ENCODE data around the gene SAFB. TPM values are rescaled to one million over a fixed set of nuclear protein-coding genes. Genes with fewer than 3 reads are reported as not detected.

The SAFB gene
- polyA plus RNA-seq, 3 donors, result 12.2 to 76.6 (median 23.1) TPM

DNA sequence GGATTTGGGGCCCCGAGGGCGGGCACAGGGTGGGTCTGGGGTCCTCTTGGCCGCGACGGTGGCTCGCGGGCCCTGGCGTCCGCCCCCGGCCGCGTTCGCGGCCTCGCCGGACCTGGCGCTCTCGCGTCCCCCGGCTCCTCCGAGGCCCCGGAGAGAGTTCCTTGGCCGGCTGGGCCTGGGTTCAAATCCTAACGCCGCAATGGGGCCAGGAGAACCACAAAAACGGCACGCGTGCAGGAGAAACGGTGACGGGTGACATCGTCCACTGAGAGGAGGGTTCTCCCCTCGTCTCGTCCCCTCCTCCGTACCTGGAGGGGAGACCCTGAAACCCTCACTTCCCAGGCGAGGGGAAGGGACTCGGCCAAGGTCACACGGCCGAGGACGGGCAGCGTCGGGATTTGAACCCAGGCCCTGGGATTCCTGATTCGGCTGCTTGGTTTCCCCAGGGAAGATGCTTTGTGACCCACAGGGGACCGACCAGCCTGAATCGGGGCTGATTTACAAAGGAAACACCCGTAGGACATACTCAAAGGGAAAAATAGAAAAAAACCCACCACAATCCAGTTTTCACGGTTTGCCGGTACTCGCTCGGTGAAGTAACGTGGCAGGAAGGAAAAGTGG lies 624 bp downstream of the SAFB start:
- 0% methylated on average over 42 of the region's 50 CpGs for WGBS (ENCODE audit: insufficient coverage)
- Histone ChIP-seq H4K20me1 (ENCODE audit: insufficient read depth, low read length) (peaks cover 76% of the 10 kb centered on the region), H3K27ac (ENCODE audit: low read depth in 1 of 2, low read length in 2 of 2) (peak overlapping the region; percentile 88 to 92), H3K4me3 (replicated peaks in 1 of 3; ENCODE audit: low read depth in 2 of 3, low read length in 3 of 3) (peak overlapping the region; percentile 93 to 98 (median 96)), H3K9me3 (replicated peaks in 1 of 2; ENCODE audit: control insufficient read depth in 1 of 2, insufficient read depth in 1 of 2, low read length in 2 of 2) (no peaks in the 10 kb centered on the region), H3K79me2 (ENCODE audit: insufficient read depth, low read length) (peaks cover 97% of the 10 kb centered on the region), H3K27me3 (ENCODE audit: control insufficient read depth in 2 of 2, insufficient read depth in 2 of 2, low read length in 2 of 2) (no peaks in the 10 kb centered on the region), H3K4me2 (replicated peaks; ENCODE audit: extremely low read depth, low read length, poor library complexity, severe bottlenecking) (peak overlapping the region; percentile 97), H3K36me3 (replicated peaks in 1 of 2; ENCODE audit: control insufficient read depth in 1 of 2, insufficient read depth in 2 of 2, low read length in 2 of 2) (peaks cover 34 to 50% of the 10 kb centered on the region in 2 donors), H3K4me1 (ENCODE audit: control insufficient read depth in 1 of 2, insufficient read depth in 2 of 2, low read length in 2 of 2) (peaks cover 58 to 73% of the 10 kb centered on the region in 2 donors), H3K9ac (ENCODE audit: insufficient read depth, low read length, poor library complexity, severe bottlenecking) (peak overlapping the region; percentile 95), H2AFZ (ENCODE audit: insufficient read depth, low read depth, low read length, poor library complexity, severe bottlenecking) (peak overlapping the region; percentile 85)
- peak in 1 of 3 donors; percentile 23 for DNase-seq
- TF ChIP-seq, protein P1, sequence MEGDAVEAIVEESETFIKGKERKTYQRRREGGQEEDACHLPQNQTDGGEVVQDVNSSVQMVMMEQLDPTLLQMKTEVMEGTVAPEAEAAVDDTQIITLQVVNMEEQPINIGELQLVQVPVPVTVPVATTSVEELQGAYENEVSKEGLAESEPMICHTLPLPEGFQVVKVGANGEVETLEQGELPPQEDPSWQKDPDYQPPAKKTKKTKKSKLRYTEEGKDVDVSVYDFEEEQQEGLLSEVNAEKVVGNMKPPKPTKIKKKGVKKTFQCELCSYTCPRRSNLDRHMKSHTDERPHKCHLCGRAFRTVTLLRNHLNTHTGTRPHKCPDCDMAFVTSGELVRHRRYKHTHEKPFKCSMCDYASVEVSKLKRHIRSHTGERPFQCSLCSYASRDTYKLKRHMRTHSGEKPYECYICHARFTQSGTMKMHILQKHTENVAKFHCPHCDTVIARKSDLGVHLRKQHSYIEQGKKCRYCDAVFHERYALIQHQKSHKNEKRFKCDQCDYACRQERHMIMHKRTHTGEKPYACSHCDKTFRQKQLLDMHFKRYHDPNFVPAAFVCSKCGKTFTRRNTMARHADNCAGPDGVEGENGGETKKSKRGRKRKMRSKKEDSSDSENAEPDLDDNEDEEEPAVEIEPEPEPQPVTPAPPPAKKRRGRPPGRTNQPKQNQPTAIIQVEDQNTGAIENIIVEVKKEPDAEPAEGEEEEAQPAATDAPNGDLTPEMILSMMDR (IDR thresholded peaks at IDR 0.05), result no peak
- H3K9me3 Mint-ChIP-seq, result peaks cover 0 to 7% (median 0%) of the 10 kb centered on the region in 7 donors
- H3K27ac Mint-ChIP-seq, result peak overlapping the region; percentile 98 to 99 (median 99)
- H3K4me1 Mint-ChIP-seq, result peaks cover 66% of the 10 kb centered on the region
- H3K4me3 Mint-ChIP-seq, result peak overlapping the region; percentile 99
- peaks cover 48 to 58% of the 10 kb centered on the region in 2 donors for H3K36me3 Mint-ChIP-seq
- H3K27me3 Mint-ChIP-seq (ENCODE audit: low read depth in 3 of 3), result no peaks in the 10 kb centered on the region
- intact Hi-C loops (cut with micrococcal nuclease), result loop anchor here (2.0 kb wide), 3 partner anchors 57 to 167 kb away; partner anchors contain the start of genes CATSPERD (in 1 of the 2), DUS3L (in 1 of the 2), HSD11B1L (in 1 of the 2) and LONP1 (in 1 of the 2)

DNA sequence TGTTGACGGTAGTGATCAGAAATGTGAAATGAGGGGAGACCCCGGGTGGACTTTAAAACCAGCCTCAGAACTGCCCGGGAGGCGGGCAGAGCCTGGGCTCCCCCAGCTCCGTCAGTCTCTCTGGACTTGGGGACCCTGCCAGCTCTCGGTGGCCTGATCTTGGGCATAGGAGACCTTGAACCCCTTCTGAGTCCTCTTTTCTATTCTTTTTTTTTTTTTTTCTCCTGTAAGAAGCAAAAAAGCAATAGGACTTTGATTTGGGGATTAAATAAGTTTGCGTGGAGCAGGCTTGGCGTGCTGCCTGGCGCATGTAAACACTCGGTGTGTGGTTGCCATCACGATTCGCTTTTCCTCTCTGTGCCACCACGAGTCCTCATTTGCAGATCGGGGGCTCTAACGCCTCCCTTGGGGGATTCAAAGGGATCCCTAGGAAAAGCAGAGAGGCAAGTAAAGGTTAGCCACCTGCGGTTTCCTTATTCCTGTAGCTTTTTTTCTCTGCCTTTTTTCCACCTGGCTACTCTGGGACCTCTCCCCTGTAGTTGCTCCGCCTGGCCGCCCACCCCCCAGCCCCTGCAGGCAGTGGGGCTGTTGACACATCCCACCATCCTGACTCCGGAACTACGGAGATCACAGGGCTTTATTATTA lies 1.3 kb downstream of the SAFB start:
- WGBS (ENCODE audit: insufficient coverage), result 9% methylated on average over 9 of the region's 20 CpGs
- TF ChIP-seq, protein P1 (IDR thresholded peaks at IDR 0.05), result no peak
- Histone ChIP-seq H3K9me3 (replicated peaks in 1 of 2; ENCODE audit: control insufficient read depth in 1 of 2, insufficient read depth in 1 of 2, low read length in 2 of 2) (no peaks in the 10 kb centered on the region), H2AFZ (ENCODE audit: insufficient read depth, low read depth, low read length, poor library complexity, severe bottlenecking) (peak overlapping the region; percentile 85), H3K27ac (ENCODE audit: low read depth in 1 of 2, low read length in 2 of 2) (peak overlapping the region; percentile 88 to 92), H3K9ac (ENCODE audit: insufficient read depth, low read length, poor library complexity, severe bottlenecking) (peak overlapping the region; percentile 95), H4K20me1 (ENCODE audit: insufficient read depth, low read length) (peaks cover 76% of the 10 kb centered on the region), H3K79me2 (ENCODE audit: insufficient read depth, low read length) (peaks cover 97% of the 10 kb centered on the region), H3K36me3 (replicated peaks in 1 of 2; ENCODE audit: control insufficient read depth in 1 of 2, insufficient read depth in 2 of 2, low read length in 2 of 2) (peaks cover 27 to 44% of the 10 kb centered on the region in 2 donors), H3K4me2 (replicated peaks; ENCODE audit: extremely low read depth, low read length, poor library complexity, severe bottlenecking) (peak overlapping the region; percentile 97), H3K4me3 (replicated peaks in 1 of 3; ENCODE audit: low read depth in 2 of 3, low read length in 3 of 3) (peak overlapping the region; percentile 93 to 98 (median 96)), H3K4me1 (ENCODE audit: control insufficient read depth in 1 of 2, insufficient read depth in 2 of 2, low read length in 2 of 2) (peaks cover 64 to 76% of the 10 kb centered on the region in 2 donors), H3K27me3 (ENCODE audit: control insufficient read depth in 2 of 2, insufficient read depth in 2 of 2, low read length in 2 of 2) (no peaks in the 10 kb centered on the region)
- Mint-ChIP-seq H3K4me3 (peak overlapping the region; percentile 99), H3K4me1 (peaks cover 68% of the 10 kb centered on the region), H3K27me3 (ENCODE audit: low read depth in 3 of 3) (peaks cover 0 to 1% (median 0%) of the 10 kb centered on the region in 3 donors), H3K36me3 (peaks cover 43 to 57% of the 10 kb centered on the region in 2 donors), H3K9me3 (peaks cover 0 to 7% (median 0%) of the 10 kb centered on the region in 7 donors), H3K27ac (peak overlapping the region; percentile 84 to 99 (median 91))
- peak in 1 of 3 donors; percentile 12 for DNase-seq
- intact Hi-C loops (cut with micrococcal nuclease), result no loop called here

Data from CD14-positive monocyte (primary cell).